Mesendoderm (in vitro differentiated cells): Measurements from ENCODE around the gene MYO1C.
"Not testable (repeated sequence)": the region's sequence is repeated elsewhere in the genome, so short reads cannot be mapped to it uniquely, and the experiment has no call there.

Source experiments
- DNase-seq: peaks from one replicate; pipeline ENCODE4 v3.0.0; 2013
- H2AK5ac ChIP-seq: 2 replicates; pipeline ENCODE4 v1.6.1; 2013; ENCODE audit warnings: low read length, inconsistent platforms
- H2BK120ac ChIP-seq: 2 replicates; pipeline ENCODE4 v1.6.1; 2013; ENCODE audit warnings: low read depth, mild to moderate bottlenecking, low read length, moderate library complexity, mixed read lengths
- H2BK15ac ChIP-seq: replicated peaks from 2 replicates; pipeline ENCODE4 v1.6.1; 2013; ENCODE audit warnings: low read depth, mild to moderate bottlenecking, moderate library complexity
- H2BK5ac ChIP-seq: 2 replicates; pipeline ENCODE4 v1.6.1; 2013; ENCODE audit warnings: low read length, inconsistent platforms
- H3K18ac ChIP-seq: 2 replicates; pipeline ENCODE4 v1.6.1; 2013; ENCODE audit warnings: mild to moderate bottlenecking, low read length, mixed read lengths
- H3K23ac ChIP-seq: one replicate; pipeline ENCODE4 v1.6.1; 2013; ENCODE audit warnings: low read length
- H3K27ac ChIP-seq: 2 replicates; pipeline ENCODE4 v1.5.1; 2013; ENCODE audit warnings: low read depth, mild to moderate bottlenecking, inconsistent platforms, low read length, moderate library complexity
- H3K27me3 ChIP-seq: 2 replicates; pipeline ENCODE4 v1.6.1; 2013; ENCODE audit warnings: low read length, control low read depth, mild to moderate bottlenecking, inconsistent platforms; ENCODE audit not compliant: insufficient read depth, poor library complexity
- H3K36me3 ChIP-seq: 2 replicates; pipeline ENCODE4 v1.6.1; 2013; ENCODE audit warnings: low read length, inconsistent platforms; ENCODE audit not compliant: control insufficient read depth, insufficient read depth
- H3K4ac ChIP-seq: one replicate; pipeline ENCODE4 v1.6.1; 2013; ENCODE audit warnings: low read depth, mild to moderate bottlenecking, low read length, moderate library complexity
- H3K4me1 ChIP-seq: 2 replicates; pipeline ENCODE4 v1.6.1; 2013; ENCODE audit warnings: low read depth, low read length, inconsistent platforms; ENCODE audit not compliant: control insufficient read depth
- H3K4me2 ChIP-seq: 2 replicates; pipeline ENCODE4 v1.6.1; 2013; ENCODE audit warnings: low read length
- H3K4me3 ChIP-seq: 2 replicates; pipeline ENCODE4 v1.5.1; 2013; ENCODE audit warnings: mild to moderate bottlenecking, low read length
- H3K56ac ChIP-seq: one replicate; pipeline ENCODE4 v1.6.1; 2013; ENCODE audit warnings: low read length
- H3K79me1 ChIP-seq: 2 replicates; pipeline ENCODE4 v1.6.1; 2013; ENCODE audit warnings: low read length, inconsistent platforms
- H3K79me2 ChIP-seq: 2 replicates; pipeline ENCODE4 v1.6.1; 2013; ENCODE audit warnings: mild to moderate bottlenecking, low read length; ENCODE audit not compliant: control insufficient read depth, insufficient read depth
- H3K9ac ChIP-seq: 2 replicates; pipeline ENCODE4 v1.6.1; 2013; ENCODE audit warnings: low read length, inconsistent platforms
- H4K5ac ChIP-seq: one replicate; pipeline ENCODE4 v1.6.1; 2013; ENCODE audit warnings: low read length
- H4K8ac ChIP-seq: one replicate; pipeline ENCODE4 v1.6.1; 2013; ENCODE audit warnings: low read depth, mild to moderate bottlenecking, control low read depth, low read length, moderate library complexity
- WGBS: extraction: QIAGEN DNeasy Blood & Tissue Kit; methylation state at CpG from one replicate; pipeline ENCODE4 v1.1.7; 2013; ENCODE audit warnings: low lambda C conversion rate, missing lambda C conversion rate; ENCODE audit not compliant: insufficient coverage; ENCODE audit errors: extremely low coverage; 5-methylcytosine and 5-hydroxymethylcytosine counted together

The MYO1C gene

DNA sequence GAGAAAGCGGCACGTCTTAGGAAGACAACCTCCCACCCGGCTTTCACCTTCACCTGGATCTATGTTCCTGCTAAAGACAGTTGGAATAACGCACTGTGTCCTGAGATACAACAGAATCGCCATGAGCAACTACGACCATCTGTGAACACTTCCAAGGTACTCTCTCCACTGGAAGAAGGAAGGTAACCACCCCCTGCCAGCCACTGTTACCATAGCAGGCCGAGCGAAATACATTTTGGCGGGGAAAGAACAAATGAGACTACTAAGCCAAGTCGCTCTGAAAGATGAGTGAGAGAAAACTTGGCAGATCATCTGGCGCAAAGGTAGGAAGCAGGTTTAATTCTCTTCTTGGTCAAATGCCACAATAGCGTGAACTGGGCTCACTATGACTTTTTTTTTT is 46.3 kb downstream of the MYO1C start:
- Histone ChIP-seq H4K8ac (no peak overlapping the region), H2AK5ac (no peak overlapping the region), H3K36me3 (no peaks in the 10 kb centered on the region), H3K4me1 (no peaks in the 10 kb centered on the region), H3K4ac (no peak overlapping the region), H3K79me2 (peaks cover 71% of the 10 kb centered on the region), H3K18ac (no peak overlapping the region), H3K79me1 (peaks cover 21% of the 10 kb centered on the region), H3K56ac (no peak overlapping the region), H2BK120ac (no peak overlapping the region), H3K9ac (no peak overlapping the region), H2BK5ac (no peak overlapping the region), H4K5ac (no peak overlapping the region), H3K4me2 (no peak overlapping the region), H3K27ac (no peak overlapping the region), H3K27me3 (no peaks in the 10 kb centered on the region), H3K4me3 (no peak overlapping the region), H3K23ac (no peak overlapping the region), H2BK15ac (no peak overlapping the region)
- no CpG with 5 or more reads among the region's 12 CpGs for WGBS
- no peak for DNase-seq

DNA sequence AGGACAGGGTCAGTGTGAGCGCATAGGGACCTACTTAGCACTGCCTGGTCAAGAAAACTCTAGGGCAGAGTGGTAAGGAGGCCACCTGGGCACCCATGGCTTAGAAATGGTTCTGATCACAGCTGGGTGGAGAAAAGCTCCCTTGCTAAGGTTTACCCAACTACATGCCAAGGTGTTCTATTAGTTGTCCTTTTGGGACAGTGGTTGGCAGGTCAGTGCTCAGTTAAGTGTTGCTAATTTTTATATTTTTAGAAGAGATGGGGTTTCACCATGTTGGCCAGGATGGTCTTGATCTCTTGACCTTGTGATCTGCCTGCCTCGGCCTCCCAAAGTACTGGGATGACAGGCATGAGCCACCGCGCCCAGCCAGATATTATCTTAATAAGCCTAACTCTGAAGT is 46.8 kb downstream of the MYO1C start:
- not testable (repeated sequence) for H3K9ac ChIP-seq, H3K18ac ChIP-seq, H3K56ac ChIP-seq, H3K4me1 ChIP-seq, H4K8ac ChIP-seq, H3K4me2 ChIP-seq, H2BK5ac ChIP-seq, H3K36me3 ChIP-seq, H3K27me3 ChIP-seq, H4K5ac ChIP-seq, DNase-seq, H3K27ac ChIP-seq, H2BK15ac ChIP-seq, H2AK5ac ChIP-seq, H3K23ac ChIP-seq, H2BK120ac ChIP-seq, H3K4me3 ChIP-seq, H3K4ac ChIP-seq
- H3K79me2 ChIP-seq = peaks cover 70% of the 10 kb centered on the region
- H3K79me1 ChIP-seq = peaks cover 22% of the 10 kb centered on the region
- WGBS = no CpG with 5 or more reads among the region's 4 CpGs

- H3K56ac ChIP-seq, H3K27ac ChIP-seq, H3K4me3 ChIP-seq, H2AK5ac ChIP-seq, H2BK15ac ChIP-seq, H3K36me3 ChIP-seq, H3K27me3 ChIP-seq, H3K4me2 ChIP-seq, H4K5ac ChIP-seq, H2BK120ac ChIP-seq, H2BK5ac ChIP-seq, H3K23ac ChIP-seq, H3K4me1 ChIP-seq, H3K4ac ChIP-seq, H4K8ac ChIP-seq, H3K18ac ChIP-seq, DNase-seq, H3K9ac ChIP-seq: not testable (repeated sequence)
- WGBS = no CpG with 5 or more reads among the region's 6 CpGs
- peaks cover 15% of the 10 kb centered on the region for H3K79me1 ChIP-seq
- H3K79me2 ChIP-seq = peaks cover 60% of the 10 kb centered on the region
These were observed 49.8 kb downstream of the MYO1C start for GRCh38 chr17:1442721-1443120.

- Histone ChIP-seq H3K27me3 (no peaks in the 10 kb centered on the region), H3K27ac (no peak overlapping the region), H3K79me1 (peaks cover 14% of the 10 kb centered on the region), H3K4me1 (no peaks in the 10 kb centered on the region), H3K36me3 (no peaks in the 10 kb centered on the region), H2BK120ac (no peak overlapping the region), H2BK5ac (no peak overlapping the region), H4K5ac (no peak overlapping the region), H3K4me3 (no peak overlapping the region), H3K79me2 (peaks cover 55% of the 10 kb centered on the region), H3K9ac (no peak overlapping the region), H2AK5ac (no peak overlapping the region), H3K56ac (no peak overlapping the region), H3K18ac (no peak overlapping the region), H4K8ac (no peak overlapping the region), H3K4ac (no peak overlapping the region), H2BK15ac (no peak overlapping the region), H3K4me2 (no peak overlapping the region), H3K23ac (no peak overlapping the region)
- no peak for DNase-seq
- no CpG with 5 or more reads among the region's 4 CpGs for WGBS
These were observed 50.3 kb downstream of the MYO1C start for GRCh38 chr17:1442187-1442586.

DNA sequence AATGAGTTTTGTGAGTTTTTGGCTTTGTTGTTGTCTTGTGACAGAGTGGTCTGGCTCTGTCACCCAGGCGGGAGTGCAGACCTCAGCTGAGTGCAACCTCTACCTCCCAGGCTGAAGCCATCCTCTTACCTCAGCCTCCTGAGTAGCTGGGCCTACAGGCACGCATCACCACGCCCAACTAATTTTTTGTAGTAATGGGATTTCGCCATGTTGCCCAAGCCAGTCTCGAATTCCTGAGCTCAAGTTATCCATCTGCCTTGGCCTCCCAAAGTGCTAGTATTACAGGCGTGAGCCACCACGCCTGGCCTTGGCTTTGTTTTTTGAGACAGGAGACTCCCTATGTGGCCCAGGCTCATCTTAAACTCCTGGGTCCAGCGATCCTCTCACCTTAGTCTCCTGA is 51.6 kb downstream of the MYO1C start:
- Histone ChIP-seq H3K36me3 (peaks cover 2% of the 10 kb centered on the region), H3K18ac (no peak overlapping the region), H4K5ac (no peak overlapping the region), H3K4ac (no peak overlapping the region), H4K8ac (no peak overlapping the region), H3K4me1 (no peaks in the 10 kb centered on the region), H3K4me3 (no peak overlapping the region), H2BK5ac (no peak overlapping the region), H3K4me2 (no peak overlapping the region), H3K9ac (no peak overlapping the region), H3K79me2 (peaks cover 49% of the 10 kb centered on the region), H3K56ac (no peak overlapping the region), H2BK15ac (no peak overlapping the region), H2AK5ac (no peak overlapping the region), H3K79me1 (peaks cover 13% of the 10 kb centered on the region), H3K27ac (no peak overlapping the region), H2BK120ac (no peak overlapping the region), H3K27me3 (no peaks in the 10 kb centered on the region), H3K23ac (no peak overlapping the region)
- no CpG with 5 or more reads among the region's 8 CpGs for WGBS
- DNase-seq = no peak

GRCh38 chr17:1438593-1439083 is 53.8 kb downstream of the MYO1C start:
- Histone ChIP-seq H2AK5ac (no peak overlapping the region), H3K4me3 (no peak overlapping the region), H4K8ac (no peak overlapping the region), H3K36me3 (peaks cover 6% of the 10 kb centered on the region), H3K79me1 (peaks cover 17% of the 10 kb centered on the region), H3K23ac (no peak overlapping the region), H2BK15ac (no peak overlapping the region), H3K4ac (no peak overlapping the region), H3K4me1 (no peaks in the 10 kb centered on the region), H4K5ac (no peak overlapping the region), H3K27ac (no peak overlapping the region), H2BK5ac (no peak overlapping the region), H3K18ac (no peak overlapping the region), H3K56ac (no peak overlapping the region), H3K79me2 (peaks cover 43% of the 10 kb centered on the region), H3K27me3 (no peaks in the 10 kb centered on the region), H3K4me2 (no peak overlapping the region), H2BK120ac (no peak overlapping the region), H3K9ac (no peak overlapping the region)
- WGBS = no CpG with 5 or more reads among the region's 11 CpGs
- peak; percentile 71 for DNase-seq
